GM23338 (cell line): ENCODE data around the gene CADPS. TPM values are rescaled to one million over a fixed set of nuclear protein-coding genes. Genes with fewer than 3 reads are reported as not detected.

ENCODE experiments used
- ATAC-seq: fragments of 200-7000 bp; cut with Tn5 transposase; 3 replicates; pipeline ENCODE4 v1.9.1; 2020
- DNase-seq: peaks from one replicate; pipeline ENCODE4 v3.0.0-alpha.2; 2015; ENCODE audit warnings: low spot score
- H2AFZ ChIP-seq: fragments of 200-600 bp; sonication (generic); 2 replicates; pipeline ENCODE4 v1.8.0; 2016; ENCODE audit warnings: antibody characterized with exemption, mild to moderate bottlenecking, moderate library complexity
- H3F3A ChIP-seq: fragments of 200-600 bp; sonication (generic); replicated peaks from 2 replicates; pipeline ENCODE4 v1.8.0; 2017; ENCODE audit warnings: antibody characterized with exemption, mixed run types, low read depth
- H3K27ac ChIP-seq: fragments of 200-600 bp; sonication (generic); 2 replicates; pipeline ENCODE4 v1.6.1; 2016; ENCODE audit warnings: low read depth
- H3K27me3 ChIP-seq: fragments of 200-600 bp; sonication (generic); 2 replicates; pipeline ENCODE4 v1.8.0; 2016; ENCODE audit warnings: mild to moderate bottlenecking, mixed run types, moderate library complexity; ENCODE audit not compliant: insufficient read depth
- H3K36me3 ChIP-seq: fragments of 200-600 bp; sonication (generic); 2 replicates; pipeline ENCODE4 v1.8.0; 2016; ENCODE audit warnings: mild to moderate bottlenecking; ENCODE audit not compliant: insufficient read depth
- H3K4me1 ChIP-seq: fragments of 200-600 bp; sonication (generic); 2 replicates; pipeline ENCODE4 v1.8.0; 2016; ENCODE audit warnings: mild to moderate bottlenecking, moderate library complexity; ENCODE audit not compliant: insufficient read depth
- H3K4me2 ChIP-seq: fragments of 200-600 bp; sonication (generic); 2 replicates; pipeline ENCODE4 v1.7.1; 2017; ENCODE audit warnings: mixed run types
- H3K4me3 ChIP-seq: fragments of 200-600 bp; sonication (generic); 2 replicates; pipeline ENCODE4 v1.6.1; 2016; ENCODE audit warnings: mixed run types
- H3K79me2 ChIP-seq: fragments of 200-600 bp; sonication (generic); replicated peaks from 2 replicates; pipeline ENCODE4 v1.8.0; 2017; ENCODE audit warnings: mild to moderate bottlenecking; ENCODE audit not compliant: insufficient read depth
- H3K9me2 ChIP-seq: fragments of 200-600 bp; sonication (generic); 2 replicates; pipeline ENCODE4 v1.8.0; 2017; ENCODE audit not compliant: insufficient read depth
- H4K20me1 ChIP-seq: fragments of 200-600 bp; sonication (generic); replicated peaks from 2 replicates; pipeline ENCODE4 v1.8.0; 2017; ENCODE audit warnings: mild to moderate bottlenecking; ENCODE audit not compliant: insufficient read depth
- H3K27ac Mint-ChIP-seq: 2 replicates; pipeline ENCODE4 v1.8.0; 2020; ENCODE audit warnings: inconsistent platforms, mild to moderate bottlenecking, moderate library complexity, mixed read lengths
- H3K27me3 Mint-ChIP-seq: 3 replicates; pipeline ENCODE4 v1.8.0; 2022; ENCODE audit warnings: low read depth, mild to moderate bottlenecking, moderate library complexity, mixed read lengths, inconsistent platforms; ENCODE audit not compliant: insufficient read depth, poor library complexity
- H3K36me3 Mint-ChIP-seq: 3 replicates; pipeline ENCODE4 v1.8.0; 2021; ENCODE audit warnings: low read depth, mild to moderate bottlenecking, inconsistent platforms, moderate library complexity, mixed read lengths
- H3K4me1 Mint-ChIP-seq: 3 replicates; pipeline ENCODE4 v1.8.0; 2020; ENCODE audit warnings: mild to moderate bottlenecking, inconsistent platforms, mixed read lengths
- H3K4me3 Mint-ChIP-seq: 3 replicates; pipeline ENCODE4 v1.8.0; 2021; ENCODE audit warnings: moderate library complexity, mild to moderate bottlenecking, inconsistent platforms, mixed read lengths
- H3K9me3 Mint-ChIP-seq: 3 replicates; pipeline ENCODE4 v1.8.0; 2020; ENCODE audit warnings: moderate library complexity, mild to moderate bottlenecking, inconsistent platforms, mixed read lengths
- EZH2 ChIP-seq: fragments of 200-600 bp; sonication (generic); IDR thresholded peaks from one replicate; pipeline ENCODE4 v1.8.0; 2017; ENCODE audit warnings: antibody characterized with exemption, mild to moderate bottlenecking, low read depth; ENCODE audit not compliant: unreplicated experiment
- EZH2phosphoT487 ChIP-seq: fragments of 200-600 bp; sonication (generic); IDR thresholded peaks from one replicate; pipeline ENCODE4 v1.8.1; 2018; ENCODE audit warnings: antibody characterized with exemption; ENCODE audit not compliant: unreplicated experiment
- JUNB ChIP-seq: IDR thresholded peaks from one replicate; pipeline ENCODE4 v1.6.1; 2016; ENCODE audit warnings: antibody characterized with exemption; ENCODE audit not compliant: unreplicated experiment
- NANOG ChIP-seq: IDR thresholded peaks from 2 replicates; pipeline ENCODE4 v1.6.1; 2016; ENCODE audit warnings: antibody characterized with exemption, borderline replicate concordance
- POLR2AphosphoS5 ChIP-seq: IDR thresholded peaks from 2 replicates; pipeline ENCODE4 v1.6.1; 2016; ENCODE audit warnings: antibody characterized with exemption, low read depth
- REST ChIP-seq: IDR thresholded peaks from one replicate; pipeline ENCODE4 v1.6.1; 2018; ENCODE audit warnings: antibody characterized with exemption; ENCODE audit not compliant: unreplicated experiment
- ZNF331 ChIP-seq: fragments of 250-450 bp; sonication (Bioruptor Pico); IDR thresholded peaks from 2 replicates; pipeline ENCODE4 v1.5.0; 2020; ENCODE audit warnings: low read depth, mild to moderate bottlenecking, moderate library complexity
- polyA plus RNA-seq: library from polyadenylated mRNA; unstranded; fragments of >200 nt; fragmentation: Nextera tagmentation; extraction: Ambion mirVana; gene quantifications from 2 replicates; pipeline ENCODE4 v1.2.1, GENCODE V29; 2016
- total RNA-seq: library from RNA; depleted of rRNA; stranded (reverse); fragments of >200 nt; shearing (Covaris generic); gene quantifications from 2 replicates; pipeline ENCODE4 v1.2.3, GENCODE V29; 2014
- TF ChIP-seq, protein P1 (sequence below), 2 experiments: fragments of 200-600 bp in 1 of 2; sonication (generic) in 1 of 2; conservative IDR thresholded peaks; 2 replicates each; pipeline versions ENCODE4 v1.5.1 to v1.6.1; 2016 to 2017; ENCODE audit warnings: antibody characterized with exemption in 2 of 2, low read depth in 2 of 2, mild to moderate bottlenecking in 2 of 2, moderate library complexity in 1 of 2

The CADPS gene
- total and polyA plus RNA-seq, 2 experiments from 2014 or later, result 14.7 to 22.0 TPM

DNA sequence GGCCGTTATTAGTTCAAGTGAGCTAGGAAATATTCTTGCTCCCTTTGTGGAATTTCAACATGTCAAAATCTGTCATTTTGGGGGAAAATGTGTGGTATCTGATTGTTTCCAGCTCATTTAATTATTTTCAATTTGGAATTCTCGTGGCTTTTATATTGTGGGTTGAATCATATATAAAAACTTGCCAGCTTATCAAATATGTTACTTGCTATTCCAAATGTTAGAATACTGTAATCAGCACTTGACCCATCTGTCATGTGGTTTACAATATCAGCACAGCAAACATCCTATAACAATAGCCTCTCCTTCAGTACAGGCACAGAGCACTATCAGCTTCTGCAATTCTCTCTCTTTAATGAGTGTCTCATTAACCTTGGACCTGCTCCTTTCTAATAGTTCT is 371.7 kb downstream of the CADPS start:
- no peak for ATAC-seq
- no peak overlapping the region for H3K4me2 ChIP-seq
- Mint-ChIP-seq H3K27ac (no peak overlapping the region), H3K4me3 (no peak overlapping the region), H3K4me1 (peaks cover 7% of the 10 kb centered on the region; the same call in 2 of the 3 replicates), H3K27me3 (peaks cover 5% of the 10 kb centered on the region), H3K9me3 (no peaks in the 10 kb centered on the region), H3K36me3 (no peaks in the 10 kb centered on the region)
- H2AFZ ChIP-seq, result no peak overlapping the region
- no peaks in the 10 kb centered on the region for H4K20me1 ChIP-seq
- no peak overlapping the region for H3K4me3 ChIP-seq
- no peaks in the 10 kb centered on the region for H3K27me3 ChIP-seq
- TF ChIP-seq EZH2phosphoT487, result no peak
- TF ChIP-seq NANOG, result no peak
- TF ChIP-seq JUNB, result no peak
- TF ChIP-seq ZNF331 (CRISPR knock-in tag), result no peak
- no peaks in the 10 kb centered on the region for H3K79me2 ChIP-seq
- no peak overlapping the region for H3K27ac ChIP-seq
- DNase-seq, result no peak
- H3K4me1 ChIP-seq, result no peaks in the 10 kb centered on the region
- H3K36me3 ChIP-seq, result no peaks in the 10 kb centered on the region
- no peaks in the 10 kb centered on the region for H3F3A ChIP-seq
- no peaks in the 10 kb centered on the region for H3K9me2 ChIP-seq

- Histone ChIP-seq H3K79me2 (no peaks in the 10 kb centered on the region), H2AFZ (no peak overlapping the region), H3K4me1 (no peaks in the 10 kb centered on the region), H3K4me3 (no peak overlapping the region), H4K20me1 (no peaks in the 10 kb centered on the region), H3K27ac (0 out of 2 replicates have a peak overlapping the region, but pooled peaks have one; percentile 13), H3K9me2 (no peaks in the 10 kb centered on the region), H3F3A (no peaks in the 10 kb centered on the region), H3K4me2 (no peak overlapping the region), H3K36me3 (no peaks in the 10 kb centered on the region), H3K27me3 (no peaks in the 10 kb centered on the region)
- ATAC-seq, result no peak
- H3K27me3 Mint-ChIP-seq, result peaks cover 5% of the 10 kb centered on the region
- no peak overlapping the region for H3K4me3 Mint-ChIP-seq
- H3K27ac Mint-ChIP-seq, result peak overlapping the region; percentile 30; the same call in 1 of the 2 replicates
- no peak for DNase-seq
- H3K9me3 Mint-ChIP-seq, result no peaks in the 10 kb centered on the region
- H3K36me3 Mint-ChIP-seq, result no peaks in the 10 kb centered on the region
- peaks cover 7% of the 10 kb centered on the region; the same call in 2 of the 3 replicates for H3K4me1 Mint-ChIP-seq
- TF ChIP-seq EZH2 (no peak), ZNF331 (CRISPR knock-in tag) (no peak), POLR2AphosphoS5 (no peak), REST (no peak), JUNB (no peak)
- TF ChIP-seq, protein P1, sequence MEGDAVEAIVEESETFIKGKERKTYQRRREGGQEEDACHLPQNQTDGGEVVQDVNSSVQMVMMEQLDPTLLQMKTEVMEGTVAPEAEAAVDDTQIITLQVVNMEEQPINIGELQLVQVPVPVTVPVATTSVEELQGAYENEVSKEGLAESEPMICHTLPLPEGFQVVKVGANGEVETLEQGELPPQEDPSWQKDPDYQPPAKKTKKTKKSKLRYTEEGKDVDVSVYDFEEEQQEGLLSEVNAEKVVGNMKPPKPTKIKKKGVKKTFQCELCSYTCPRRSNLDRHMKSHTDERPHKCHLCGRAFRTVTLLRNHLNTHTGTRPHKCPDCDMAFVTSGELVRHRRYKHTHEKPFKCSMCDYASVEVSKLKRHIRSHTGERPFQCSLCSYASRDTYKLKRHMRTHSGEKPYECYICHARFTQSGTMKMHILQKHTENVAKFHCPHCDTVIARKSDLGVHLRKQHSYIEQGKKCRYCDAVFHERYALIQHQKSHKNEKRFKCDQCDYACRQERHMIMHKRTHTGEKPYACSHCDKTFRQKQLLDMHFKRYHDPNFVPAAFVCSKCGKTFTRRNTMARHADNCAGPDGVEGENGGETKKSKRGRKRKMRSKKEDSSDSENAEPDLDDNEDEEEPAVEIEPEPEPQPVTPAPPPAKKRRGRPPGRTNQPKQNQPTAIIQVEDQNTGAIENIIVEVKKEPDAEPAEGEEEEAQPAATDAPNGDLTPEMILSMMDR (conservative IDR thresholded peaks at IDR 0.05; ENCODE audit: low read depth in 2 of 2), result no peak
Observed at GRCh38 chr3:62502315-62503300, 372.6 kb downstream of the CADPS start.
